ENCODE results near the gene WDR35. TPM values are rescaled to one million over a fixed set of nuclear protein-coding genes. Genes with fewer than 3 reads are reported as not detected.

The WDR35 gene
- total RNA-seq, 1 experiment from 2014 or later = 29.4 TPM

- Histone ChIP-seq H3K27ac (ENCODE audit: low read depth, low read length, poor library complexity, severe bottlenecking) (no peak overlapping the region), H3K27me3 (replicated peaks; ENCODE audit: insufficient read depth, low read depth, low read length, poor library complexity) (no peaks in the 10 kb centered on the region), H3K4me3 (ENCODE audit: low read depth, low read length, poor library complexity, severe bottlenecking) (no peak overlapping the region), H3K4me1 (ENCODE audit: insufficient read depth, low read length, poor library complexity, severe bottlenecking) (no peaks in the 10 kb centered on the region), H3K9me3 (ENCODE audit: low read depth, low read length, poor library complexity, severe bottlenecking) (no peaks in the 10 kb centered on the region), H3K36me3 (ENCODE audit: insufficient read depth, low read length, poor library complexity, severe bottlenecking) (peaks cover 9% of the 10 kb centered on the region)
- DNase-seq (ENCODE audit: low spot score) = no peak
- POLR2A ChIA-PET (ENCODE audit: low non-redundant PET) = interaction anchor here (0.6 kb wide), 1 partner anchor 197 kb away, joined by 4 read pairs; no protein-coding TSS in a partner anchor
- TF ChIP-seq EZH2 (IDR thresholded peaks at IDR 0.05; ENCODE audit: borderline replicate concordance, low read depth, low read length, poor library complexity, severe bottlenecking) (no peak), CTCF (conservative IDR thresholded peaks at IDR 0.05; ENCODE audit: low read depth, low read length) (no peak)
- intact Hi-C loops (cut with micrococcal nuclease; ENCODE audit: unreplicated experiment) = no loop called here
- no TSS peak for BruUV-seq (replicated peaks)
- CTCF ChIA-PET = no interaction called here
Observed at GRCh38 chr2:19949071-19949470, 40.8 kb downstream of the WDR35 start.

- Histone ChIP-seq H3K4me1 (ENCODE audit: insufficient read depth, low read length, poor library complexity, severe bottlenecking) (no peaks in the 10 kb centered on the region), H3K9me3 (ENCODE audit: low read depth, low read length, poor library complexity, severe bottlenecking) (no peaks in the 10 kb centered on the region), H3K27me3 (replicated peaks; ENCODE audit: insufficient read depth, low read depth, low read length, poor library complexity) (no peaks in the 10 kb centered on the region), H3K36me3 (ENCODE audit: insufficient read depth, low read length, poor library complexity, severe bottlenecking) (peaks cover 13% of the 10 kb centered on the region), H3K27ac (ENCODE audit: low read depth, low read length, poor library complexity, severe bottlenecking) (no peak overlapping the region), H3K4me3 (ENCODE audit: low read depth, low read length, poor library complexity, severe bottlenecking) (no peak overlapping the region)
- no TSS peak for BruUV-seq (replicated peaks)
- POLR2A ChIA-PET (ENCODE audit: low non-redundant PET) = no interaction called here
- intact Hi-C loops (cut with micrococcal nuclease; ENCODE audit: unreplicated experiment) = no loop called here
- TF ChIP-seq EZH2 (IDR thresholded peaks at IDR 0.05; ENCODE audit: borderline replicate concordance, low read depth, low read length, poor library complexity, severe bottlenecking) = no peak
- no peak for TF ChIP-seq CTCF (conservative IDR thresholded peaks at IDR 0.05; ENCODE audit: low read depth, low read length)
- DNase-seq (ENCODE audit: low spot score) = no peak
- CTCF ChIA-PET = no interaction called here
Observed at GRCh38 chr2:19947184-19947940, 42.5 kb downstream of the WDR35 start.

GRCh38 chr2:19944205-19944845 is 45.6 kb downstream of the WDR35 start:
- no peaks in the 10 kb centered on the region for H3K27me3 ChIP-seq (replicated peaks; ENCODE audit: insufficient read depth, low read depth, low read length, poor library complexity)
- POLR2A ChIA-PET (ENCODE audit: low non-redundant PET) = interaction anchor here (0.7 kb wide), 1 partner anchor 15 kb away, joined by 4 read pairs; no protein-coding TSS in a partner anchor
- no peak for DNase-seq (ENCODE audit: low spot score)
- no peak overlapping the region for H3K4me3 ChIP-seq (ENCODE audit: low read depth, low read length, poor library complexity, severe bottlenecking)
- H3K9me3 ChIP-seq (ENCODE audit: low read depth, low read length, poor library complexity, severe bottlenecking) = no peaks in the 10 kb centered on the region
- H3K4me1 ChIP-seq (ENCODE audit: insufficient read depth, low read length, poor library complexity, severe bottlenecking) = no peaks in the 10 kb centered on the region
- no peak for TF ChIP-seq CTCF (conservative IDR thresholded peaks at IDR 0.05; ENCODE audit: low read depth, low read length)
- no peak for TF ChIP-seq EZH2 (IDR thresholded peaks at IDR 0.05; ENCODE audit: borderline replicate concordance, low read depth, low read length, poor library complexity, severe bottlenecking)
- H3K36me3 ChIP-seq (ENCODE audit: insufficient read depth, low read length, poor library complexity, severe bottlenecking) = peaks cover 13% of the 10 kb centered on the region
- CTCF ChIA-PET = no interaction called here
- H3K27ac ChIP-seq (ENCODE audit: low read depth, low read length, poor library complexity, severe bottlenecking) = no peak overlapping the region
- BruUV-seq (replicated peaks) = no TSS peak
- intact Hi-C loops (cut with micrococcal nuclease; ENCODE audit: unreplicated experiment) = no loop called here

Measured in A673 (cell line).